Coronary artery (tissue), 2 donors: ENCODE measurements around the gene CAMKK1.

ENCODE experiments used
- DNase-seq: peaks from one replicate; pipeline ENCODE4 v3.0.0-alpha.2; 2017; ENCODE audit warnings: low spot score
- H3K27ac ChIP-seq, 2 donors: fragments of 200-600 bp; sonication (generic); one replicate each; pipeline ENCODE4 v1.5.1; 2016 to 2019
- H3K4me3 ChIP-seq: fragments of 200-600 bp; sonication (generic); 2 replicates; pipeline ENCODE4 v1.5.1; 2016; ENCODE audit warnings: mild to moderate bottlenecking, moderate library complexity
- TF ChIP-seq, protein P1 (sequence below): fragments of 200-600 bp; sonication (generic); IDR thresholded peaks from one replicate; pipeline ENCODE4 v1.5.1; 2019; ENCODE audit warnings: antibody characterized with exemption

The CAMKK1 gene

DNA sequence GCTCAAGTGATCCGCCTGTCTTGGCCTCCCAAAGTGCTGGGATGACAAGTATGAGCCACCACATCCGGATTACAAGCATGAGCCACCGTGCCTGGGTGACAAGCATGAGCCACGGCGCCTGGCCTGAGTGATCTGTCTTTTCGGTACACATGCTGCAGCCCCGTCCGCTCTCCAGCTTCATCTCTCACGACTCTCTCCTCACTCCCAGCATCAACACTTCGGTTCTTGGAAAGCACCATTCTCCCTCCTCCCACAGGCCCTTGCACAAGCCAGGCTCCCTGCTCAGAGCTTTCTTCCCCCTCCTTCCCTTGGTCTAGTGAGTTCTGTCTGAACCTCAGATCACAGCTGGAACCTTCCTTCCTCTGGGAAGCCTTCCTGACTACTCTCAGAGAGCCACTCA is 40.3 kb downstream of the CAMKK1 start:
- no peak overlapping the region for H3K27ac ChIP-seq
- TF ChIP-seq, protein P1, sequence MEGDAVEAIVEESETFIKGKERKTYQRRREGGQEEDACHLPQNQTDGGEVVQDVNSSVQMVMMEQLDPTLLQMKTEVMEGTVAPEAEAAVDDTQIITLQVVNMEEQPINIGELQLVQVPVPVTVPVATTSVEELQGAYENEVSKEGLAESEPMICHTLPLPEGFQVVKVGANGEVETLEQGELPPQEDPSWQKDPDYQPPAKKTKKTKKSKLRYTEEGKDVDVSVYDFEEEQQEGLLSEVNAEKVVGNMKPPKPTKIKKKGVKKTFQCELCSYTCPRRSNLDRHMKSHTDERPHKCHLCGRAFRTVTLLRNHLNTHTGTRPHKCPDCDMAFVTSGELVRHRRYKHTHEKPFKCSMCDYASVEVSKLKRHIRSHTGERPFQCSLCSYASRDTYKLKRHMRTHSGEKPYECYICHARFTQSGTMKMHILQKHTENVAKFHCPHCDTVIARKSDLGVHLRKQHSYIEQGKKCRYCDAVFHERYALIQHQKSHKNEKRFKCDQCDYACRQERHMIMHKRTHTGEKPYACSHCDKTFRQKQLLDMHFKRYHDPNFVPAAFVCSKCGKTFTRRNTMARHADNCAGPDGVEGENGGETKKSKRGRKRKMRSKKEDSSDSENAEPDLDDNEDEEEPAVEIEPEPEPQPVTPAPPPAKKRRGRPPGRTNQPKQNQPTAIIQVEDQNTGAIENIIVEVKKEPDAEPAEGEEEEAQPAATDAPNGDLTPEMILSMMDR, result no peak
- DNase-seq, result no peak

DNA sequence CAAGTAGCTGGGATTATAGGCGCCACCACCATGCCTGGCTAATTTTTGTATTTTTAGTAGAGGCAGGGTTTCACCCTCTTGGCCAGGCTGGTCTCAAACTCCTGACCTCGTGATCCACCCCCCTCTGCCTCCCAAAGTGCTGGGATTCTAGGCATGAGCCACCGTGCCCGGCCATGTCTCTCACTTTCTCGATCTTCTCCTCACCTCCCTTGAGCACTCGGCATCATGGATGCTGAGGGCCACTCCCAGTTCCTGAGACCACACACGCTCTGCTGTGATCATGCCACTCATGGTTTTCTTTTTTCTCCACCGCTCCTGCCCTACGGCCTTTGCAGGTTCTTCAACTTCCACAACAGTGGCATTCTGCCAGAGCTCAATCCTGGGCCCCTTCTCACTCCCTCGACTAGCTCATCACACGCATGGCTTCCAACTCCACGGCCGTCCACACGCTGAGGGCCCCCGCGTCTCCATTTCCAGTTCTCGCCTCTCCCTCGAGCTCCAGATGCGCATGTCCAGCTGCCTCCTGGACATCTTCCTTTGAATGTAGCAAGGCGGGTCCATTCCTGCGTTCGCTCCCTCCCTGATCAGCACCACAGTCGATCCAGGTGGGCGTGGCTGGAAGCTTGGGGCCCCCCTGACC is 41.3 kb downstream of the CAMKK1 start:
- no peak overlapping the region for H3K27ac ChIP-seq
- DNase-seq, result no peak
- TF ChIP-seq, protein P1, result no peak
- H3K4me3 ChIP-seq, result no peak overlapping the region

More for the DNA sequence above, 40.3 kb downstream of the CAMKK1 start:
- no peak overlapping the region for H3K4me3 ChIP-seq

DNA sequence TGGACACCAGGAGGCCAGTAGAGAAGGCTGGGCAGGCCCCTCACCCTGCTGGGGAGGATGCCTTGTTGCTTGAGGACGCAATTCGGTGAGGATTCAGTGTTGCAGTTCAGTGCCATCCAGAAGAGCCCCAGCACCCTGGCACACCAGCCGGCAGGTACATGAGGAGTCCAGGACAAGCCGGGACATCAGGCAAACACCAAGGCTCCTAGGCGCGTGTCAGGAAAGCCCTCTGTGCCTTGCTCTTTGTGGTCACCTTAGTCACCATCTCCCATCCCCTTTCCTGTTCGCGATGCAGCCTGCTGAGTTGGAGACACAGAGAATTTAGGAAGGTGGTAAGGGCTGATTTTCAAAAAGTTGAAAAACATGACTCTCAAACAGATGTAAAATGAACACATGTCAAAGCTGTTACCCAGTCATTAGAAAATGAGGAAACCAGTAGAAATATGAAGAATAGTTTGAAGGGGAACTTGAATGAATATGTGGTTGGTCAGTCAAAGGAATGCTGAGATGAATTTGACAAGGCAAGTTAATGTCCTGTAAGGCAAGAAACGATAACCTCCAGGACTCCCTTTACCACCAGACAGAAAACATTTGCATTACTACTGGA is 44.5 kb downstream of the CAMKK1 start:
- no peak for DNase-seq
- no peak overlapping the region for H3K27ac ChIP-seq
- no peak overlapping the region for H3K4me3 ChIP-seq
- TF ChIP-seq, protein P1, result no peak

DNA sequence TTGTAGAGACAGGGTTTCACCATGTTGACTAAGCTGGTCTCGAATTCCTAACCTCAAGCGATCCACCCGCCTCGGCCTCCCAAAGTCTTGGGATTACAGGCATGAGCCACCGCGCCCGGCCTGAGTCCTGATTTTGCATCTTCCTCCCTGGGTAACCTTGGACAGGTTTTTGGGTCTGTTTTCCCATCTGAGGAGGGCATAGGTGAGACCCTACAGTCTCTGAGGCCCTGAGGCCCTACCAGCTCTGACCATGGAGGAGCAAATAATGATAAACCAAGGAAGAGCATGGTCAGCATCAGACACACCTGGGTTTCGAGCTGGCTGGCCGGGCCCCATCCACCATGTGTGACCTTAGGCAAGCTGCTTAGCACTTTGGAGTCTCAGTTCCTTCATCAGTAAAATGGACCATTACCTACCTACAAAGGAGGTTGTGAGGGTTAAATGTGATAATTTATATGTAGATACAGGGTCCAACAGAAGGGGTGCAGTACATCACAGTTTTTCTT is 45.6 kb downstream of the CAMKK1 start:
- Histone ChIP-seq H3K4me3 (no peak overlapping the region), H3K27ac (no peak overlapping the region)
- DNase-seq, result no peak
- TF ChIP-seq, protein P1, result no peak

DNA sequence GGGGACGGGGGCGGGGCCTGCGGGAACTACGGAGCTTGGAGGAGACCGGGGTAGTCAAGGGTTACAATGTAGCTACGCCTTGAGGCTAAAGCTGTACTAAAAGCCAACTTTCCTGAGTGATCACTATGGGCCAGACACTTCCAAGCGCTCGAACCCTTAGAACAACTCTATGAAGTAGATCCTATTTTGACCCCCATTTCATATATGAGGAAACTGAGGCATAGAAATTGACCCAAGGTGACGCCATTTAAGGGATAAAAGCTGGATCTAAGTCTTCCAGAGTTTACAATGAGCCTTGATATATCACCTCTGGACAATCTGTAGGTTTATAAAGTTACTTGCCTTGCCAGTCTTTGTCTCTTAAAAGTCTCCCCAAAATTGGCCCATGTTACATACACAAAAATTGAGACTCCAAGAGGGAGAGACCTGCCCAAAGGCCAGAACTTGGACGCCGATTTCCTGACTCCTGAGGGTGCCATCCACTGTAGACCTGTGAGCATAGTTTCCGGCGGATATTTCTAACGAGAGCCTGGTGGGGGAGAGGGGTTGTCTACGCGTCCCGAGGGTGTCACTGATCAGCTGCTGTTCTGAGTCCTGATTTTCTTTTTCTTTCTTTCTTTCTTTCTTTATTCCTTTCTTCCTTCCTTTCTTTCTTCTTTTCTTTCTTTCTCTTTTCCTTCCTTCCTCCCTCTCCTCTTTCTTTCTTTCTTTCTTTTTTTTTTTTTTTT is 46.3 kb downstream of the CAMKK1 start:
- TF ChIP-seq, protein P1, result no peak
- DNase-seq, result no peak
- Histone ChIP-seq H3K4me3 (peak overlapping the region; percentile 87), H3K27ac (no peak overlapping the region)

DNA sequence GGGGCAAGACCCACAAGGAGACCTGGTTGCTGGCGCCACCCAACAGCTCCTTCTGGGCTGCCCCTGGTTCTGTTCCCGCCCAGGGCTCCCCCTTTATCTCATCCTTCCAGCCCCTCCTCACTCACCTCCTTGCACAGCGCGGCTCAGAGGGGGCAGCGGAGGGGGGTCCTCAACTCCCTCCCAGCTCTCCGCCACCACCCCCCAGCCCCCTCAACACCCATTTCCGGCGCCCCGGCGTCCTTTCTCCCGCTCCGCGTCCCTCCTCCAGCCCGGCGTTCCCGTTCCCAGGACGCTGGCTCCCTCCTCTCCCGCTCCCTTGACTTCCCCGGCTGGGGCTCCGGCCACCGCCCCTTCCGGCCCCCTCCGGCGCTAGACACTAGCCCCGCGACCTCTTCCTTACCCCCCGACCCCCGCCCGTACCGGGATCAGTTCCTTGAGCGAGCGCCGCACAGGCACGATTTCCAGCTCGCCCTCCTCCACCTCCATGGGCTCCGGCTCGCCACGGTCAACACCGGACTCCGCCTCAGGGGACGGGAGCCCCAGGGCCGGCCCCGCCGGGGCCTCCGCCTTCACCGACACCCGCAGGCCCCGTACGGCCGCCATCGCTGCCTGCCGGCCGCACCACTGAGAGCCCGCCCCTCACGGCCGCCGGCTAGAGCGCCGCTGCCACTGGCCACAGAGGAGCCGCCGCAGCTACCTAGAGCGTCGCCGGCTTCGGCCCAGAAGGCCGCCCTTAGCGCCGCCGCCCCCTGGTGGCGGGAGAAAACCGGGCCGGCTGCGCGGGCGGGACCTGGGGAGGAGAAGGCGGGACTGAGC is 47.0 kb downstream of the CAMKK1 start, which contains the start of gene NCBP3:
Gene NCBP3 (minus strand): TSS at position 626 of the 816 bp plus-strand sequence. CDS start 23 bp downstream, at position 603.
- DNase-seq, result peak; percentile 91
- peak within 1 kb of the TSS; percentile 87 for H3K4me3 ChIP-seq
- TF ChIP-seq, protein P1, result peak; percentile 94
- H3K27ac ChIP-seq, result peak within 1 kb of the TSS; percentile 75 to 90
